ENCODE data around the gene MAP2K6.

Gene MAP2K6

GRCh38 chr17:69535016-69535570, 120.6 kb downstream of the MAP2K6 start:
- no peak for DNase-seq (ENCODE audit: low read depth)

GRCh38 chr17:69538795-69539194, 124.3 kb downstream of the MAP2K6 start:
- DNase-seq (ENCODE audit: low read depth): no peak

- no peak for DNase-seq (ENCODE audit: low read depth)
Observed at GRCh38 chr17:69539274-69539673, 124.8 kb downstream of the MAP2K6 start.

- peak; percentile 3 for DNase-seq (ENCODE audit: low read depth)
Observed at GRCh38 chr17:69539781-69540319, 125.4 kb downstream of the MAP2K6 start.

- no peak for DNase-seq (ENCODE audit: low read depth)
Observed at GRCh38 chr17:69540356-69540755, 125.9 kb downstream of the MAP2K6 start.

- no peak for DNase-seq (ENCODE audit: low read depth)
Observed at GRCh38 chr17:69547230-69547629, 132.7 kb downstream of the MAP2K6 start.

- DNase-seq (ENCODE audit: low read depth): no peak
Observed at GRCh38 chr17:69547947-69548346, 133.4 kb downstream of the MAP2K6 start.

GRCh38 chr17:69551212-69552010, 136.9 kb downstream of the MAP2K6 start:
- no peak for DNase-seq (ENCODE audit: low read depth)

GRCh38 chr17:69552986-69553667, 138.6 kb downstream of the MAP2K6 start:
- no peak for DNase-seq (ENCODE audit: low read depth)

- no peak for DNase-seq (ENCODE audit: low read depth)
Observed at GRCh38 chr17:69555056-69555455, 140.6 kb downstream of the MAP2K6 start.

- no peak for DNase-seq (ENCODE audit: low read depth)
Observed at GRCh38 chr17:69557339-69557738, 142.8 kb downstream of the MAP2K6 start.

GRCh38 chr17:69558796-69559195, 144.3 kb downstream of the MAP2K6 start:
- no peak for DNase-seq (ENCODE audit: low read depth)

GRCh38 chr17:69560987-69561441, 146.5 kb downstream of the MAP2K6 start:
- DNase-seq (ENCODE audit: low read depth): no peak

GRCh38 chr17:69561462-69561861, 147.0 kb downstream of the MAP2K6 start:
- no peak for DNase-seq (ENCODE audit: low read depth)

- DNase-seq (ENCODE audit: low read depth): no peak
Observed at GRCh38 chr17:69565447-69565846, 150.9 kb downstream of the MAP2K6 start.

GRCh38 chr17:69567130-69567529, 152.6 kb downstream of the MAP2K6 start:
- DNase-seq (ENCODE audit: low read depth): no peak

GRCh38 chr17:69572747-69573146, 158.2 kb downstream of the MAP2K6 start:
- DNase-seq (ENCODE audit: low read depth): no peak

- DNase-seq (ENCODE audit: low read depth): no peak
Observed at GRCh38 chr17:69573396-69573795, 158.9 kb downstream of the MAP2K6 start.

- DNase-seq (ENCODE audit: low read depth): no peak
Observed at GRCh38 chr17:69574257-69575197, 160.0 kb downstream of the MAP2K6 start.

- DNase-seq (ENCODE audit: low read depth): peak; percentile 44
Observed at GRCh38 chr17:69575346-69575761, 160.9 kb downstream of the MAP2K6 start.

- DNase-seq (ENCODE audit: low read depth): no peak
Observed at GRCh38 chr17:69577098-69577497, 162.6 kb downstream of the MAP2K6 start.

Data from GM04504 (cell line).